Prostate gland (tissue), 2 donors: ENCODE results near the gene EHD1.

Source experiments
- CTCF ChIP-seq, 4 experiments: fragments of 200-600 bp in 2 of 4; fragments of 450-650 bp in 2 of 4; sonication (generic) in 2 of 4; IDR thresholded peaks; 1 replicate in 3 of 4; 2 replicates in 1 of 4; pipeline ENCODE4 v1.5.1; 2016 to 2019; ENCODE audit warnings: antibody characterized with exemption in 4 of 4, mild to moderate bottlenecking in 2 of 4, moderate library complexity in 2 of 4
- POLR2A ChIP-seq: fragments of 450-650 bp; IDR thresholded peaks from one replicate; pipeline ENCODE4 v1.6.1; 2016; ENCODE audit warnings: antibody characterized with exemption, mild to moderate bottlenecking
- POLR2AphosphoS5 ChIP-seq: sonication (generic); formaldehyde crosslinking; IDR thresholded peaks from one replicate; pipeline ENCODE4 v1.6.1; 2017; ENCODE audit warnings: antibody characterized with exemption

DNA sequence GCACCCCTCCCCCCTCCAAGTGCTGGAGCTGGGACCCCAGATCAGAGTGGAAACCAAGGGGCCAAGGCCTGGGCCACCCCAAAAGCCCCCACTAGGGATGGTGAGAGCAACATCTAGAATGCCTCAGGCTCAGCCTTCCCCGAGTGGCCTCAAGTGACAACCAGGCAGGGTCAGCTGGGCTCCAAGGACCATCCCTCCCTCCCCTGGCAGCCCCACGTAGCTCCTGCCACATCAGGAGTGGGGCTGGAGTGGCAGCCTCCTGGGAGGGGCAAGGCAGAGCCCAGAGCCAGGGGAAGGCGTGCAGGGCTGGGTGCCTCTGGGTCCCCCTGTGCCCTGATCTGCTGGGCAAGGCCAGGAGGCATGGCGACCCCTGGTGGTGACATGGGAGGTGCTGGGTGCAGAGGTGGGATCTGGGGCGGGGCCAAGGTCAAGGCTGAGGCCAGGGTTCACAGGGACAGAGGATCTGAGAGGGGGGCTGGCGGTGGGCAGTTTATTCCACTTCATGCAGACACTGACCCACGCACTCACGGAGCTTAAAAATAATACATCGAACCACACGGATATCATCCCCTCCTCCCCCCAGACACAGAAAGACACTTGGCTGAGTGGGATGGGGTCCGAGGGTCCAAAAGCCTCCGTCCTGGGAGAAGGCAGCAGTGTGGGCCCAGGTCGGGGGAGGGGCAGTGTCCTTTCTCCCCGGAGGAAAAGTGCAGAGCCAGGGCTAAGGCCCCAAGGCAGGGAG is 15.8 kb upstream of the EHD1 start:
- TF ChIP-seq CTCF (IDR thresholded peaks at IDR 0.05), result peak; percentile 72 to 89 (median 79)
- TF ChIP-seq POLR2AphosphoS5, result no peak
- TF ChIP-seq POLR2A, result no peak
